CD14-positive monocyte (primary cell): ENCODE results near the gene RASSF4. TPM values are rescaled to one million over a fixed set of nuclear protein-coding genes. Genes with fewer than 3 reads are reported as not detected.
A peak's percentile ranks its signal among the peaks of the same experiment; 100 is the strongest.

ENCODE experiments used
- DNase-seq, 3 donors: peaks; one replicate each; pipeline ENCODE4 v3.0.0-alpha.2; 2011 to 2022
- H2AFZ ChIP-seq: 2 replicates; pipeline ENCODE4 v1.6.0; 2012; ENCODE audit warnings: mild to moderate bottlenecking, low read depth, low read length, inconsistent platforms; ENCODE audit not compliant: insufficient read depth, poor library complexity, severe bottlenecking
- H3K27ac ChIP-seq, 2 donors: 1 replicate in 1 of 2; 2 replicates in 1 of 2; pipeline ENCODE4 v1.5.1; 2012 to 2013; ENCODE audit warnings: low read length in 2 of 2, control low read depth in 1 of 2, inconsistent platforms in 1 of 2, low read depth in 1 of 2, mild to moderate bottlenecking in 1 of 2
- H3K27me3 ChIP-seq, 2 donors: one replicate each; pipeline versions ENCODE4 v1.6.0 to v1.6.1; 2011 to 2013; ENCODE audit warnings: low read length in 2 of 2; ENCODE audit not compliant: control insufficient read depth in 2 of 2, insufficient read depth in 2 of 2
- H3K36me3 ChIP-seq, 2 donors: replicated peaks in 1 of 2; 1 replicate in 1 of 2; 2 replicates in 1 of 2; pipeline versions ENCODE4 v1.5.1 to v1.6.1; 2012 to 2013; ENCODE audit warnings: low read length in 2 of 2, control low read depth in 1 of 2, inconsistent platforms in 1 of 2, mild to moderate bottlenecking in 1 of 2; ENCODE audit not compliant: insufficient read depth in 2 of 2, control insufficient read depth in 1 of 2
- H3K4me1 ChIP-seq, 2 donors: 1 replicate in 1 of 2; 2 replicates in 1 of 2; pipeline versions ENCODE4 v1.5.1 to v1.6.1; 2012 to 2013; ENCODE audit warnings: low read length in 2 of 2, control low read depth in 1 of 2, inconsistent platforms in 1 of 2, mild to moderate bottlenecking in 1 of 2, moderate library complexity in 1 of 2; ENCODE audit not compliant: insufficient read depth in 2 of 2, control insufficient read depth in 1 of 2
- H3K4me2 ChIP-seq: replicated peaks from 2 replicates; pipeline ENCODE3; 2012; ENCODE audit warnings: low read length, moderate library complexity, mild to moderate bottlenecking; ENCODE audit not compliant: poor library complexity, severe bottlenecking; ENCODE audit errors: extremely low read depth
- H3K4me3 ChIP-seq, 3 experiments: fragments of 200-600 bp in 1 of 3; sonication (generic) in 1 of 3; replicated peaks in 1 of 3; 1 replicate in 2 of 3; 2 replicates in 1 of 3; pipeline ENCODE4 v1.5.1; 2011 to 2013; ENCODE audit warnings: low read length in 3 of 3, mild to moderate bottlenecking in 3 of 3, control low read depth in 2 of 3, low read depth in 2 of 3, inconsistent platforms in 1 of 3, moderate library complexity in 1 of 3
- H3K79me2 ChIP-seq: 2 replicates; pipeline ENCODE4 v1.6.0; 2012; ENCODE audit warnings: mild to moderate bottlenecking, control low read depth, inconsistent platforms, low read length, moderate library complexity; ENCODE audit not compliant: insufficient read depth
- H3K9ac ChIP-seq: 2 replicates; pipeline ENCODE4 v1.6.0; 2017; ENCODE audit warnings: low read length, mild to moderate bottlenecking; ENCODE audit not compliant: insufficient read depth, poor library complexity, severe bottlenecking
- H3K9me3 ChIP-seq, 2 donors: replicated peaks in 1 of 2; 1 replicate in 1 of 2; 2 replicates in 1 of 2; pipeline versions ENCODE4 v1.5.1 to v1.6.1; 2012 to 2013; ENCODE audit warnings: low read length in 2 of 2, control low read depth in 1 of 2; ENCODE audit not compliant: control insufficient read depth in 1 of 2, insufficient read depth in 1 of 2
- H4K20me1 ChIP-seq: 2 replicates; pipeline ENCODE4 v1.6.0; 2012; ENCODE audit warnings: mild to moderate bottlenecking, low read length, control low read depth, moderate library complexity; ENCODE audit not compliant: insufficient read depth
- H3K27ac Mint-ChIP-seq, 7 donors: one replicate each; pipeline ENCODE4 v1.8.0; 2020; ENCODE audit warnings: mild to moderate bottlenecking in 7 of 7, mixed read lengths in 7 of 7, moderate library complexity in 6 of 7, inconsistent platforms in 2 of 7
- H3K27me3 Mint-ChIP-seq, 3 donors: one replicate each; pipeline ENCODE4 v1.8.0; 2021 to 2022; ENCODE audit warnings: low read depth in 3 of 3, mild to moderate bottlenecking in 3 of 3, mixed read lengths in 3 of 3, moderate library complexity in 3 of 3, inconsistent platforms in 1 of 3
- H3K36me3 Mint-ChIP-seq, 2 donors: one replicate each; pipeline ENCODE4 v1.8.0; 2020; ENCODE audit warnings: mixed read lengths in 2 of 2, inconsistent platforms in 1 of 2, mild to moderate bottlenecking in 1 of 2
- H3K4me1 Mint-ChIP-seq: one replicate; pipeline ENCODE4 v1.8.0; 2020; ENCODE audit warnings: mild to moderate bottlenecking, mixed read lengths
- H3K4me3 Mint-ChIP-seq, 2 donors: one replicate each; pipeline ENCODE4 v1.8.0; 2020; ENCODE audit warnings: mild to moderate bottlenecking in 2 of 2, mixed read lengths in 2 of 2, moderate library complexity in 1 of 2
- H3K9me3 Mint-ChIP-seq, 7 donors: one replicate each; pipeline ENCODE4 v1.8.0; 2020 to 2022; ENCODE audit warnings: mixed read lengths in 7 of 7, mild to moderate bottlenecking in 6 of 7, moderate library complexity in 6 of 7, inconsistent platforms in 2 of 7
- CTCF ChIP-seq: fragments of 200-600 bp; IDR thresholded peaks from one replicate; pipeline ENCODE4 v1.8.0; 2022; ENCODE audit warnings: antibody characterized with exemption, mild to moderate bottlenecking
- WGBS: methylation state at CpG from one replicate; pipeline ENCODE4 v1.1.5; 2013; ENCODE audit warnings: missing lambda C conversion rate; ENCODE audit not compliant: insufficient coverage; 5-methylcytosine and 5-hydroxymethylcytosine counted together
- intact Hi-C, 2 donors: fragments of 100-400 bp; cut with micrococcal nuclease; formaldehyde crosslinking; loops; one replicate each; pipeline versions ENCODE4 v1.15.0 to v1.15.1; 2023
- polyA plus RNA-seq, 3 donors: library from polyadenylated mRNA; depleted of rRNA in 1 of 3; unstranded in 2 of 3; stranded (reverse) in 1 of 3; fragments of 300-500 nt in 2 of 3; fragments of >200 nt in 1 of 3; fragmentation: Illumina TruSeq in 2 of 3; gene quantifications; 1 replicate in 2 of 3; 2 replicates in 1 of 3; pipeline ENCODE4 v1.2.3, GENCODE V29; 2012 to 2021

Gene RASSF4
- polyA plus RNA-seq, 3 donors, result 117 to 290 (median 120) TPM

- TF ChIP-seq CTCF, result no peak
- Mint-ChIP-seq H3K27me3 (peaks cover 0 to 1% (median 0%) of the 10 kb centered on the region in 3 donors), H3K27ac (peak overlapping the region in 2 of 7 donors; percentile 28 to 50), H3K4me1 (peaks cover 54% of the 10 kb centered on the region), H3K4me3 (no peak overlapping the region), H3K9me3 (peaks cover 0 to 4% (median 3%) of the 10 kb centered on the region in 7 donors), H3K36me3 (peaks cover 50 to 61% of the 10 kb centered on the region in 2 donors)
- Histone ChIP-seq H3K79me2 (peaks cover 96% of the 10 kb centered on the region), H3K27ac (peak overlapping the region in 1 of 2 donors; percentile 6), H3K9ac (no peak overlapping the region), H4K20me1 (peaks cover 61% of the 10 kb centered on the region), H3K9me3 (no peaks in the 10 kb centered on the region), H3K4me3 (no peak overlapping the region), H3K4me2 (no peak overlapping the region), H3K4me1 (peaks cover 39 to 54% of the 10 kb centered on the region in 2 donors), H2AFZ (no peak overlapping the region), H3K36me3 (peaks cover 13 to 58% of the 10 kb centered on the region in 2 donors), H3K27me3 (no peaks in the 10 kb centered on the region)
- no peak for DNase-seq
- WGBS, result 94% methylated on average over 3 of the region's 8 CpGs
- intact Hi-C loops, result no loop called here
Observed at GRCh38 chr10:44955413-44956070, 4.1 kb upstream of the RASSF4 start.

GRCh38 chr10:44956226-44956625 lies 3.4 kb upstream of the RASSF4 start:
- H3K27ac Mint-ChIP-seq, result peak overlapping the region in 4 of 7 donors; percentile 12 to 64 (median 42)
- Histone ChIP-seq H3K9ac (no peak overlapping the region), H3K4me1 (peaks cover 40 to 54% of the 10 kb centered on the region in 2 donors), H3K79me2 (peaks cover 97% of the 10 kb centered on the region), H2AFZ (no peak overlapping the region), H3K27me3 (no peaks in the 10 kb centered on the region), H3K27ac (peak overlapping the region in 1 of 2 donors; percentile 81), H3K36me3 (peaks cover 13 to 54% of the 10 kb centered on the region in 2 donors), H4K20me1 (peaks cover 65% of the 10 kb centered on the region), H3K4me3 (no peak overlapping the region), H3K4me2 (no peak overlapping the region), H3K9me3 (no peaks in the 10 kb centered on the region)
- peaks cover 0 to 1% (median 0%) of the 10 kb centered on the region in 3 donors for H3K27me3 Mint-ChIP-seq
- H3K4me1 Mint-ChIP-seq, result peaks cover 55% of the 10 kb centered on the region
- H3K4me3 Mint-ChIP-seq, result no peak overlapping the region
- H3K9me3 Mint-ChIP-seq, result peaks cover 0 to 4% (median 3%) of the 10 kb centered on the region in 7 donors
- no peak for TF ChIP-seq CTCF
- WGBS, result 98% methylated on average over 4 of the region's 4 CpGs
- DNase-seq, result no peak
- peaks cover 48 to 55% of the 10 kb centered on the region in 2 donors for H3K36me3 Mint-ChIP-seq
- intact Hi-C loops, result no loop called here
